Neural crest cell (in vitro differentiated cells): ENCODE measurements around the gene TSPAN12. TPM values are rescaled to one million over a fixed set of nuclear protein-coding genes. Genes with fewer than 3 reads are reported as not detected.

Experiments used
- DNase-seq: peaks from one replicate; pipeline ENCODE4 v3.0.0; 2021; ENCODE audit warnings: low read depth, mixed read lengths, low spot score
- H3K27ac Mint-ChIP-seq: one replicate; pipeline ENCODE4 v1.8.0; 2021; ENCODE audit warnings: mild to moderate bottlenecking, mixed read lengths; ENCODE audit not compliant: unreplicated experiment
- H3K27me3 Mint-ChIP-seq: 2 replicates; pipeline ENCODE4 v1.8.0; 2021; ENCODE audit warnings: low read depth, mild to moderate bottlenecking, mixed read lengths
- H3K36me3 Mint-ChIP-seq: 2 replicates; pipeline ENCODE4 v1.8.0; 2021; ENCODE audit warnings: low read depth, mild to moderate bottlenecking, mixed read lengths
- H3K4me1 Mint-ChIP-seq: 2 replicates; pipeline ENCODE4 v1.8.0; 2021; ENCODE audit warnings: mixed read lengths
- H3K4me3 Mint-ChIP-seq: one replicate; pipeline ENCODE4 v1.8.0; 2021; ENCODE audit warnings: mild to moderate bottlenecking, mixed read lengths
- H3K9me3 Mint-ChIP-seq: 2 replicates; pipeline ENCODE4 v1.8.0; 2021; ENCODE audit warnings: mixed read lengths
- total RNA-seq: library from RNA; stranded (reverse); gene quantifications from 2 replicates; pipeline ENCODE4 v1.2.1, GENCODE V29; 2021
- TF ChIP-seq, protein P1 (sequence below): fragments of 200-600 bp; sonication (generic); conservative IDR thresholded peaks from 2 replicates; pipeline ENCODE4 v1.5.0; 2021; ENCODE audit warnings: antibody characterized with exemption, mild to moderate bottlenecking

TSPAN12 gene
- total RNA-seq, 1 donor from 2014 or later = 15.7 TPM

DNA sequence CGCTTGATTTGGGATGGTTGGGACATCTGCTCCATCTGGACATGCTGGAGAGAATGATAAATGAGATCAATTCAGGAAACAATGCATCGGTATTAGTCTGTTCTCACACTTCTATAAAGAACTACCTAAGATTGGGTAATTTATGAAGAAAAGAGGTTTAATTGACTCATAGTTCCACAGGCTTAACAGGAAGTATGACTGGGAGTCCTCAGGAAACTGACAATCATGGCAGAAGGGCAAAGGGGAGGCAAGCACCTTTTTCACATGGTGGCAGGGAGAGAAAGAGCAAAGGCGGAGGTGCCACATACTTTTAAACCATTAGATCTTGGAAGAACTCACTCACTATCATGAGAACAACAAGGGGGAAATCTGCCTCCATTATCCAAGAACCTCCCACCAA is 16.8 kb upstream of the TSPAN12 start:
- TF ChIP-seq, protein P1, sequence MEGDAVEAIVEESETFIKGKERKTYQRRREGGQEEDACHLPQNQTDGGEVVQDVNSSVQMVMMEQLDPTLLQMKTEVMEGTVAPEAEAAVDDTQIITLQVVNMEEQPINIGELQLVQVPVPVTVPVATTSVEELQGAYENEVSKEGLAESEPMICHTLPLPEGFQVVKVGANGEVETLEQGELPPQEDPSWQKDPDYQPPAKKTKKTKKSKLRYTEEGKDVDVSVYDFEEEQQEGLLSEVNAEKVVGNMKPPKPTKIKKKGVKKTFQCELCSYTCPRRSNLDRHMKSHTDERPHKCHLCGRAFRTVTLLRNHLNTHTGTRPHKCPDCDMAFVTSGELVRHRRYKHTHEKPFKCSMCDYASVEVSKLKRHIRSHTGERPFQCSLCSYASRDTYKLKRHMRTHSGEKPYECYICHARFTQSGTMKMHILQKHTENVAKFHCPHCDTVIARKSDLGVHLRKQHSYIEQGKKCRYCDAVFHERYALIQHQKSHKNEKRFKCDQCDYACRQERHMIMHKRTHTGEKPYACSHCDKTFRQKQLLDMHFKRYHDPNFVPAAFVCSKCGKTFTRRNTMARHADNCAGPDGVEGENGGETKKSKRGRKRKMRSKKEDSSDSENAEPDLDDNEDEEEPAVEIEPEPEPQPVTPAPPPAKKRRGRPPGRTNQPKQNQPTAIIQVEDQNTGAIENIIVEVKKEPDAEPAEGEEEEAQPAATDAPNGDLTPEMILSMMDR = no peak
- H3K27me3 Mint-ChIP-seq = no peaks in the 10 kb centered on the region
- no peak overlapping the region for H3K27ac Mint-ChIP-seq
- no peaks in the 10 kb centered on the region for H3K9me3 Mint-ChIP-seq
- no peak for DNase-seq
- H3K4me3 Mint-ChIP-seq = no peak overlapping the region
- no peaks in the 10 kb centered on the region for H3K36me3 Mint-ChIP-seq
- H3K4me1 Mint-ChIP-seq = peaks cover 10% of the 10 kb centered on the region

DNA sequence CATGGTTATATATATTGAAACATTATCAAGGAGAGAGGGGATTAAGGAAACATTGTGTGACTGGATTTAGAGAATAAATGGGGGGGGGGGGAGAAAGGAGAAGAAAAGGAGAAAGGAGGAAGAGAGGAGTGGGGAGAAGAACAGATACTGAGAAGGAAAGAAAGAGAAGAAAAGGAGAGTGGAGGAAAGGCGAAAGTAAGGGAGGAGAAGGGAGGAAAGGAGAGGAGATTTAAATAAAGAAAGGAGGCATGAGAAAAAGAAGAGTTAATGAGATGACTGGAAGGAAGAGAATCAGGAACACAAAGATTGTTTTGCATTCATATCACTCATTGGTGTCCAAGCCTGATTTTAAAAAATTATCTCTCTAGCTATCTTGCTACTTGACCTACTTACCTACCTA is 16.1 kb upstream of the TSPAN12 start:
- Mint-ChIP-seq H3K36me3 (no peaks in the 10 kb centered on the region), H3K27ac (no peak overlapping the region), H3K27me3 (no peaks in the 10 kb centered on the region), H3K4me1 (peaks cover 10% of the 10 kb centered on the region), H3K4me3 (no peak overlapping the region), H3K9me3 (no peaks in the 10 kb centered on the region)
- TF ChIP-seq, protein P1 = no peak
- no peak for DNase-seq

GRCh38 chr7:120873401-120873800 is 15.5 kb upstream of the TSPAN12 start:
- no peak for DNase-seq

GRCh38 chr7:120869700-120870099 is 11.8 kb upstream of the TSPAN12 start:
- H3K4me1 Mint-ChIP-seq = peaks cover 15% of the 10 kb centered on the region
- H3K36me3 Mint-ChIP-seq = no peaks in the 10 kb centered on the region
- H3K27ac Mint-ChIP-seq = no peak overlapping the region
- TF ChIP-seq, protein P1 = no peak
- H3K9me3 Mint-ChIP-seq = peaks cover 4% of the 10 kb centered on the region
- DNase-seq = no peak
- H3K27me3 Mint-ChIP-seq = no peaks in the 10 kb centered on the region
- no peak overlapping the region for H3K4me3 Mint-ChIP-seq

More at GRCh38 chr7:120873401-120873800, 15.5 kb upstream of the TSPAN12 start:
- H3K9me3 Mint-ChIP-seq = no peaks in the 10 kb centered on the region
- H3K4me1 Mint-ChIP-seq = peaks cover 10% of the 10 kb centered on the region
- no peak overlapping the region for H3K4me3 Mint-ChIP-seq
- no peaks in the 10 kb centered on the region for H3K36me3 Mint-ChIP-seq
- no peak overlapping the region for H3K27ac Mint-ChIP-seq
- no peaks in the 10 kb centered on the region for H3K27me3 Mint-ChIP-seq
- TF ChIP-seq, protein P1 = no peak

DNA sequence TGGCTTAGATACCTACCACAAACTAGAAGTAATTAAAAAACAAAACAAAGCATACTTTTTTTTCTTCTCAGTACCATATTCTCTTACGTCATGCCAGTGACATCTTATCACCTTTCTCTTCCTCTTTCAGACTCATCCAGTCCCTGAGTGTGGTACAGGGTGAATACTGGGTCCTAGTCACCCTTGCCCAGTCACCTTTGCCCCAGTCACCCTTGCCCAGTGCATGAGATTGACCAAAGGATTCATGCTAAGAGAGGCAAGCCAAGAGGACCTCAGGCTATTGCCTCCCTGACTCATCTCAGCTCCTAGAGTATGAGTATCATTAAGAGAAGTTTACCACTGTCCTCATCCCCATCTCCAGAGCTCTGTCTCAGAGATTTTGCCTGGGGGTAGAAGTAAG is 10.0 kb upstream of the TSPAN12 start:
- Mint-ChIP-seq H3K4me3 (no peak overlapping the region), H3K27me3 (no peaks in the 10 kb centered on the region), H3K9me3 (peaks cover 4% of the 10 kb centered on the region), H3K27ac (no peak overlapping the region), H3K4me1 (peaks cover 16% of the 10 kb centered on the region), H3K36me3 (no peaks in the 10 kb centered on the region)
- TF ChIP-seq, protein P1 = no peak
- DNase-seq = no peak
